ENCODE results near the gene LBR. TPM values are rescaled to one million over a fixed set of nuclear protein-coding genes. Genes with fewer than 3 reads are reported as not detected.

The LBR gene
- total RNA-seq, 1 donor from 2014 or later, result 93.9 TPM

- Mint-ChIP-seq H3K4me1 (ENCODE audit: low read depth, unreplicated experiment) (peaks cover 11% of the 10 kb centered on the region), H3K27me3 (ENCODE audit: unreplicated experiment) (no peaks in the 10 kb centered on the region), H3K36me3 (ENCODE audit: unreplicated experiment) (no peaks in the 10 kb centered on the region), H3K9me3 (ENCODE audit: unreplicated experiment) (no peaks in the 10 kb centered on the region), H3K27ac (ENCODE audit: unreplicated experiment) (no peak overlapping the region), H3K4me3 (ENCODE audit: unreplicated experiment) (no peak overlapping the region)
- no peak for DNase-seq
- TF ChIP-seq CTCF (IDR thresholded peaks at IDR 0.05; ENCODE audit: partially characterized antibody, unreplicated experiment), result no peak
Measured at GRCh38 chr1:225366552-225366951, 61.3 kb downstream of the LBR start.

GRCh38 chr1:225366018-225366417 lies 61.8 kb downstream of the LBR start:
- H3K27ac Mint-ChIP-seq (ENCODE audit: unreplicated experiment), result no peak overlapping the region
- no peak for DNase-seq
- no peaks in the 10 kb centered on the region for H3K9me3 Mint-ChIP-seq (ENCODE audit: unreplicated experiment)
- H3K27me3 Mint-ChIP-seq (ENCODE audit: unreplicated experiment), result no peaks in the 10 kb centered on the region
- H3K36me3 Mint-ChIP-seq (ENCODE audit: unreplicated experiment), result no peaks in the 10 kb centered on the region
- no peak for TF ChIP-seq CTCF (IDR thresholded peaks at IDR 0.05; ENCODE audit: partially characterized antibody, unreplicated experiment)
- H3K4me3 Mint-ChIP-seq (ENCODE audit: unreplicated experiment), result no peak overlapping the region
- H3K4me1 Mint-ChIP-seq (ENCODE audit: low read depth, unreplicated experiment), result peaks cover 11% of the 10 kb centered on the region

GRCh38 chr1:225364439-225364838 lies 63.4 kb downstream of the LBR start:
- Mint-ChIP-seq H3K27ac (ENCODE audit: unreplicated experiment) (no peak overlapping the region), H3K27me3 (ENCODE audit: unreplicated experiment) (no peaks in the 10 kb centered on the region), H3K36me3 (ENCODE audit: unreplicated experiment) (no peaks in the 10 kb centered on the region), H3K4me1 (ENCODE audit: low read depth, unreplicated experiment) (peaks cover 11% of the 10 kb centered on the region), H3K9me3 (ENCODE audit: unreplicated experiment) (no peaks in the 10 kb centered on the region), H3K4me3 (ENCODE audit: unreplicated experiment) (no peak overlapping the region)
- no peak for TF ChIP-seq CTCF (IDR thresholded peaks at IDR 0.05; ENCODE audit: partially characterized antibody, unreplicated experiment)
- DNase-seq, result no peak

- peaks cover 2% of the 10 kb centered on the region for H3K27me3 Mint-ChIP-seq (ENCODE audit: unreplicated experiment)
- no peak overlapping the region for H3K27ac Mint-ChIP-seq (ENCODE audit: unreplicated experiment)
- no peaks in the 10 kb centered on the region for H3K9me3 Mint-ChIP-seq (ENCODE audit: unreplicated experiment)
- no peak for DNase-seq
- H3K4me3 Mint-ChIP-seq (ENCODE audit: unreplicated experiment), result no peak overlapping the region
- TF ChIP-seq CTCF (IDR thresholded peaks at IDR 0.05; ENCODE audit: partially characterized antibody, unreplicated experiment), result no peak
- H3K4me1 Mint-ChIP-seq (ENCODE audit: low read depth, unreplicated experiment), result peaks cover 8% of the 10 kb centered on the region
- no peaks in the 10 kb centered on the region for H3K36me3 Mint-ChIP-seq (ENCODE audit: unreplicated experiment)
Measured at GRCh38 chr1:225362805-225363204, 65.0 kb downstream of the LBR start.

GRCh38 chr1:225361176-225361575 lies 66.7 kb downstream of the LBR start:
- Mint-ChIP-seq H3K4me1 (ENCODE audit: low read depth, unreplicated experiment) (no peaks in the 10 kb centered on the region), H3K9me3 (ENCODE audit: unreplicated experiment) (no peaks in the 10 kb centered on the region), H3K4me3 (ENCODE audit: unreplicated experiment) (no peak overlapping the region), H3K36me3 (ENCODE audit: unreplicated experiment) (no peaks in the 10 kb centered on the region), H3K27me3 (ENCODE audit: unreplicated experiment) (peaks cover 2% of the 10 kb centered on the region), H3K27ac (ENCODE audit: unreplicated experiment) (no peak overlapping the region)
- DNase-seq, result no peak
- TF ChIP-seq CTCF (IDR thresholded peaks at IDR 0.05; ENCODE audit: partially characterized antibody, unreplicated experiment), result no peak
